Gastrocnemius medialis (tissue), 4 donors: ENCODE results near the gene LINGO1.

Experiments
- POLR2A ChIP-seq, 2 donors: fragments of 450-650 bp; IDR thresholded peaks; one replicate each; pipeline ENCODE4 v1.6.1; 2017; ENCODE audit warnings: antibody characterized with exemption in 2 of 2, mild to moderate bottlenecking in 2 of 2, moderate library complexity in 2 of 2
- TF ChIP-seq, protein P1 (sequence below), 5 experiments: fragments of 450-650 bp in 3 of 5; fragments of 200-600 bp in 2 of 5; sonication (generic) in 2 of 5; IDR thresholded peaks in 4 of 5; conservative IDR thresholded peaks in 1 of 5; 1 replicate in 4 of 5; 2 replicates in 1 of 5; pipeline ENCODE4 v1.5.1; 2016 to 2019; ENCODE audit warnings: antibody characterized with exemption in 5 of 5, mild to moderate bottlenecking in 3 of 5, moderate library complexity in 3 of 5

GRCh38 chr15:77624868-77625267 lies 7.8 kb downstream of the LINGO1 start:
- TF ChIP-seq, protein P1, sequence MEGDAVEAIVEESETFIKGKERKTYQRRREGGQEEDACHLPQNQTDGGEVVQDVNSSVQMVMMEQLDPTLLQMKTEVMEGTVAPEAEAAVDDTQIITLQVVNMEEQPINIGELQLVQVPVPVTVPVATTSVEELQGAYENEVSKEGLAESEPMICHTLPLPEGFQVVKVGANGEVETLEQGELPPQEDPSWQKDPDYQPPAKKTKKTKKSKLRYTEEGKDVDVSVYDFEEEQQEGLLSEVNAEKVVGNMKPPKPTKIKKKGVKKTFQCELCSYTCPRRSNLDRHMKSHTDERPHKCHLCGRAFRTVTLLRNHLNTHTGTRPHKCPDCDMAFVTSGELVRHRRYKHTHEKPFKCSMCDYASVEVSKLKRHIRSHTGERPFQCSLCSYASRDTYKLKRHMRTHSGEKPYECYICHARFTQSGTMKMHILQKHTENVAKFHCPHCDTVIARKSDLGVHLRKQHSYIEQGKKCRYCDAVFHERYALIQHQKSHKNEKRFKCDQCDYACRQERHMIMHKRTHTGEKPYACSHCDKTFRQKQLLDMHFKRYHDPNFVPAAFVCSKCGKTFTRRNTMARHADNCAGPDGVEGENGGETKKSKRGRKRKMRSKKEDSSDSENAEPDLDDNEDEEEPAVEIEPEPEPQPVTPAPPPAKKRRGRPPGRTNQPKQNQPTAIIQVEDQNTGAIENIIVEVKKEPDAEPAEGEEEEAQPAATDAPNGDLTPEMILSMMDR (IDR thresholded peaks at IDR 0.05 in 4 of 5, conservative IDR thresholded peaks at IDR 0.05 in 1 of 5): no peak
- TF ChIP-seq POLR2A (IDR thresholded peaks at IDR 0.05): no peak
